ENCODE data around the gene PARL. TPM values are rescaled to one million over a fixed set of nuclear protein-coding genes. Genes with fewer than 3 reads are reported as not detected.

The PARL gene
- total and polyA plus RNA-seq, 2 donors (not counting 1 experiment from before 2014, with no cell fraction given), result 23.5 to 46.7 TPM

DNA sequence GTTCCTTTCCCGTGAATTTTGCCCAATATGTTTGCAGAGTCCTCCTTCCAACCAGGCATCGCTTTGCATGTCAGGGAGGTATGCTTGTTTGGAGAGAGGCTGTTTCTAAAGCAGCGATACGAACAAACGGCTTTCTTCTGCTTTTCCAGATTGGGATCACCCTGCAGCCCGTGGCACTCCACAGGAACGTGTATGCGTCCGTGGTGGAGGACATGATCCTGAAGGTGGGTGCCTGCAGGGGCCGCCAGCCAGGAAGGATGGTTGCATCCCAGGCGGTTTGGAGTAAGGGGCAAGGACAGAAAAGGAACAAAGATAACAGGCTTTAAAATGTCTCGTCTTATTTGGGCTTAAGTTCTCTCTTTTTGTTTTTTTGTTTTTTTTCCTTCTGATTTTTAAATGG lies 76.8 kb downstream of the PARL start:
- no peak overlapping the region for H3K27ac Mint-ChIP-seq
- CTCF ChIA-PET, result no interaction called here
- Histone ChIP-seq H2AFZ (ENCODE audit: insufficient read depth, low read depth, low read length, poor library complexity, severe bottlenecking) (no peak overlapping the region), H3K9ac (ENCODE audit: low read length) (no peak overlapping the region), H3K4me1 (ENCODE audit: control insufficient read depth in 2 of 2, insufficient read depth in 2 of 2, low read length in 2 of 2) (no peaks in the 10 kb centered on the region), H3K27me3 (replicated peaks in 1 of 4; ENCODE audit: control extremely low read depth in 1 of 4, control insufficient read depth in 3 of 4, insufficient read depth in 4 of 4, low read length in 3 of 4) (no peaks in the 10 kb centered on the region), H3K79me2 (ENCODE audit: control insufficient read depth, insufficient read depth, low read length) (no peaks in the 10 kb centered on the region), H4K20me1 (ENCODE audit: control insufficient read depth, insufficient read depth, low read length, poor library complexity, severe bottlenecking) (no peaks in the 10 kb centered on the region), H3K36me3 (replicated peaks in 1 of 2; ENCODE audit: control extremely low read depth in 1 of 2, control insufficient read depth in 1 of 2, extremely low read depth in 1 of 2, insufficient read depth in 2 of 2, low read length in 1 of 2) (peaks cover 5 to 68% of the 10 kb centered on the region in 2 experiments), H3K9me3 (ENCODE audit: control extremely low read depth in 1 of 3, control insufficient read depth in 2 of 3, insufficient read depth in 1 of 3, low read length in 2 of 3) (no peaks in the 10 kb centered on the region), H3K4me3 (ENCODE audit: control extremely low read depth in 1 of 5, extremely low read depth in 1 of 5, insufficient read depth in 1 of 5, low read depth in 2 of 5, low read length in 4 of 5) (no peak overlapping the region), H3K4me2 (replicated peaks; ENCODE audit: low read depth, low read length, poor library complexity, severe bottlenecking) (no peak overlapping the region), H3K27ac (ENCODE audit: low read length in 2 of 2) (no peak overlapping the region)
- intact Hi-C loops (cut with micrococcal nuclease), result no loop called here
- ATAC-seq (ENCODE audit: low read depth) (no peak), DNase-seq (no peak)
- H3K9me3 Mint-ChIP-seq (ENCODE audit: insufficient read depth), result no peaks in the 10 kb centered on the region
- H3K4me1 Mint-ChIP-seq, result no peaks in the 10 kb centered on the region
- H3K4me3 Mint-ChIP-seq, result no peak overlapping the region
- H3K27me3 Mint-ChIP-seq, result no peaks in the 10 kb centered on the region
- WGBS (ENCODE audit: insufficient coverage), result 98% methylated on average over 12 of the region's 12 CpGs
- no peak for TF ChIP-seq EZH2 (IDR thresholded peaks at IDR 0.05; ENCODE audit: borderline replicate concordance, insufficient read depth, low read depth, low read length, poor library complexity, severe bottlenecking)
- TF ChIP-seq CTCF (IDR thresholded peaks at IDR 0.05), result no peak
- POLR2A ChIA-PET, result no interaction called here

GRCh38 chr3:183807209-183807728 lies 77.4 kb downstream of the PARL start:
- Histone ChIP-seq H3K9ac (ENCODE audit: low read length) (no peak overlapping the region), H4K20me1 (ENCODE audit: control insufficient read depth, insufficient read depth, low read length, poor library complexity, severe bottlenecking) (no peaks in the 10 kb centered on the region), H3K4me3 (ENCODE audit: control extremely low read depth in 1 of 5, extremely low read depth in 1 of 5, insufficient read depth in 1 of 5, low read depth in 2 of 5, low read length in 4 of 5) (no peak overlapping the region), H3K4me1 (ENCODE audit: control insufficient read depth in 2 of 2, insufficient read depth in 2 of 2, low read length in 2 of 2) (no peaks in the 10 kb centered on the region), H2AFZ (ENCODE audit: insufficient read depth, low read depth, low read length, poor library complexity, severe bottlenecking) (no peak overlapping the region), H3K27ac (ENCODE audit: low read length in 2 of 2) (no peak overlapping the region), H3K9me3 (ENCODE audit: control extremely low read depth in 1 of 3, control insufficient read depth in 2 of 3, insufficient read depth in 1 of 3, low read length in 2 of 3) (no peaks in the 10 kb centered on the region), H3K36me3 (replicated peaks in 1 of 2; ENCODE audit: control extremely low read depth in 1 of 2, control insufficient read depth in 1 of 2, extremely low read depth in 1 of 2, insufficient read depth in 2 of 2, low read length in 1 of 2) (peaks cover 5 to 71% of the 10 kb centered on the region in 2 experiments), H3K4me2 (replicated peaks; ENCODE audit: low read depth, low read length, poor library complexity, severe bottlenecking) (no peak overlapping the region), H3K27me3 (replicated peaks in 1 of 4; ENCODE audit: control extremely low read depth in 1 of 4, control insufficient read depth in 3 of 4, insufficient read depth in 4 of 4, low read length in 3 of 4) (no peaks in the 10 kb centered on the region), H3K79me2 (ENCODE audit: control insufficient read depth, insufficient read depth, low read length) (no peaks in the 10 kb centered on the region)
- ChIA-PET POLR2A (no interaction called here), CTCF (no interaction called here)
- TF ChIP-seq EZH2 (IDR thresholded peaks at IDR 0.05; ENCODE audit: borderline replicate concordance, insufficient read depth, low read depth, low read length, poor library complexity, severe bottlenecking) (no peak), CTCF (IDR thresholded peaks at IDR 0.05) (no peak)
- no peaks in the 10 kb centered on the region for H3K4me1 Mint-ChIP-seq
- H3K9me3 Mint-ChIP-seq (ENCODE audit: insufficient read depth), result no peaks in the 10 kb centered on the region
- no peak overlapping the region for H3K4me3 Mint-ChIP-seq
- intact Hi-C loops (cut with micrococcal nuclease), result no loop called here
- ATAC-seq (ENCODE audit: low read depth) (no peak), DNase-seq (no peak)
- WGBS (ENCODE audit: insufficient coverage), result 97% methylated on average over 3 of the region's 12 CpGs
- no peaks in the 10 kb centered on the region for H3K27me3 Mint-ChIP-seq
- H3K27ac Mint-ChIP-seq, result no peak overlapping the region
